Gastroesophageal sphincter (tissue), 4 donors: ENCODE measurements around the gene OR4F6. TPM values are rescaled to one million over a fixed set of nuclear protein-coding genes. Genes with fewer than 3 reads are reported as not detected.
"Not testable (repeated sequence)": the region's sequence is repeated elsewhere in the genome, so short reads cannot be mapped to it uniquely, and the experiment has no call there.

Source experiments
- ATAC-seq: fragments of 150-250 bp; one replicate; pipeline ENCODE4 v1.9.1; 2016; ENCODE audit warnings: mild to moderate bottlenecking, moderate library complexity
- H3K27ac ChIP-seq, 4 donors: fragments of 200-600 bp; sonication (generic) in 3 of 4; 1 replicate in 3 of 4; 2 replicates in 1 of 4; pipeline ENCODE4 v1.5.1; 2016 to 2019
- H3K27me3 ChIP-seq: fragments of 200-600 bp; sonication (generic); one replicate; pipeline ENCODE4 v1.5.1; 2019
- H3K36me3 ChIP-seq, 2 donors: fragments of 200-600 bp; sonication (generic); one replicate each; pipeline ENCODE4 v1.5.1; 2019; ENCODE audit warnings: control low read depth in 1 of 2
- H3K4me1 ChIP-seq, 3 donors: fragments of 200-600 bp; sonication (generic); 1 replicate in 2 of 3; 2 replicates in 1 of 3; pipeline ENCODE4 v1.5.1; 2016 to 2019; ENCODE audit warnings: control low read depth in 2 of 3
- H3K4me3 ChIP-seq, 2 donors: fragments of 200-600 bp; sonication (generic); one replicate each; pipeline ENCODE4 v1.5.1; 2019; ENCODE audit warnings: mild to moderate bottlenecking in 1 of 2, moderate library complexity in 1 of 2
- H3K9me3 ChIP-seq, 3 donors: fragments of 200-600 bp; sonication (generic); one replicate each; pipeline ENCODE4 v1.5.1; 2017 to 2019; ENCODE audit warnings: control low read depth in 2 of 3
- EP300 ChIP-seq: sonication (generic); formaldehyde crosslinking; IDR thresholded peaks from one replicate; pipeline ENCODE4 v1.6.1; 2017; ENCODE audit warnings: antibody characterized with exemption, mild to moderate bottlenecking
- POLR2A ChIP-seq, 2 donors: fragments of 450-650 bp; IDR thresholded peaks; one replicate each; pipeline ENCODE4 v1.6.1; 2017; ENCODE audit warnings: antibody characterized with exemption in 2 of 2, mild to moderate bottlenecking in 2 of 2, moderate library complexity in 1 of 2
- POLR2AphosphoS5 ChIP-seq: sonication (generic); formaldehyde crosslinking; IDR thresholded peaks from one replicate; pipeline ENCODE4 v1.6.1; 2017; ENCODE audit warnings: antibody characterized with exemption
- WGBS, 2 donors: methylation state at CpG; one replicate each; pipeline ENCODE4 v1.1.5; 2018; ENCODE audit warnings: low coverage in 1 of 2; 5-methylcytosine and 5-hydroxymethylcytosine counted together
- total RNA-seq, 4 donors: library from RNA; depleted of rRNA; stranded (reverse); fragments of >200 nt; gene quantifications; one replicate each; pipeline ENCODE4 v1.1.0, GENCODE V29; 2016
- TF ChIP-seq, protein P1 (sequence below), 4 experiments: fragments of 200-600 bp in 2 of 4; fragments of 450-650 bp in 2 of 4; sonication (generic) in 1 of 4; IDR thresholded peaks; one replicate each; pipeline ENCODE4 v1.5.1; 2017 to 2019; ENCODE audit warnings: antibody characterized with exemption in 4 of 4, mild to moderate bottlenecking in 2 of 4, moderate library complexity in 2 of 4

OR4F6 gene
- total RNA-seq, 4 donors from 2014 or later, result not detected

DNA sequence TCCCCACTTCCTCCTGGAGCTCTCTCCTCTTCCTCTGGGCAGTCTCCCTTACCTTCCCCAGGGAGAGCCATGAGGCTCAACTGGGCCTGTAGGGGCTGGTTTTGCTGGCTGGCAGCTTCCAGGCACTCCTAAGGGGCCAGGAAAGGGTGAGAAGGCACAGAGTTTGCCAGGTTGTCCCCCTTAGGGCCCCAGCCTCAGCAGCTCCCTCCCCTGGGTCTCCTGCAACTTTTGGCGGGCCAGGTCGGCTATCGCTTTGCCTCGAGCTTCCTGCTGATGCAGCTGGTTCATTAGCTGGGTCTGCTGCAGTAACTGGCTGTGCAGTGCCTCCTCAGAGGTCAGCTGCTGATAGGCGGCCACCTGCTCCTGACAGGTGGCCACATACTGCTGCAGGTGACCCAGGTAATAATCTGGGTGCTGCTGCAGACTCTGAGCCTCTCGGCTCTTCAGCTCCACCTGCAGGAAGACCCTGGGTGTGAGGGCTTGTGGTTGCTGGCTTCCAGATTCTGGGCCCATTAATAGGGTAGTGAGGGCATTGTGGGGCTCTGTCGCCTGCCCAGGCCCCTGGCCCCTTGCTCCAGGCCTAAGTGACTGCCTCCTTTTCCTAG lies 29.7 kb upstream of the OR4F6 start:
- Histone ChIP-seq H3K27ac (no peak overlapping the region), H3K27me3 (peaks cover 11% of the 10 kb centered on the region), H3K4me1 (no peaks in the 10 kb centered on the region), H3K36me3 (peaks cover 0 to 6% of the 10 kb centered on the region in 2 donors), H3K9me3 (no peaks in the 10 kb centered on the region), H3K4me3 (no peak overlapping the region)
- no peak for TF ChIP-seq EP300
- TF ChIP-seq, protein P1, sequence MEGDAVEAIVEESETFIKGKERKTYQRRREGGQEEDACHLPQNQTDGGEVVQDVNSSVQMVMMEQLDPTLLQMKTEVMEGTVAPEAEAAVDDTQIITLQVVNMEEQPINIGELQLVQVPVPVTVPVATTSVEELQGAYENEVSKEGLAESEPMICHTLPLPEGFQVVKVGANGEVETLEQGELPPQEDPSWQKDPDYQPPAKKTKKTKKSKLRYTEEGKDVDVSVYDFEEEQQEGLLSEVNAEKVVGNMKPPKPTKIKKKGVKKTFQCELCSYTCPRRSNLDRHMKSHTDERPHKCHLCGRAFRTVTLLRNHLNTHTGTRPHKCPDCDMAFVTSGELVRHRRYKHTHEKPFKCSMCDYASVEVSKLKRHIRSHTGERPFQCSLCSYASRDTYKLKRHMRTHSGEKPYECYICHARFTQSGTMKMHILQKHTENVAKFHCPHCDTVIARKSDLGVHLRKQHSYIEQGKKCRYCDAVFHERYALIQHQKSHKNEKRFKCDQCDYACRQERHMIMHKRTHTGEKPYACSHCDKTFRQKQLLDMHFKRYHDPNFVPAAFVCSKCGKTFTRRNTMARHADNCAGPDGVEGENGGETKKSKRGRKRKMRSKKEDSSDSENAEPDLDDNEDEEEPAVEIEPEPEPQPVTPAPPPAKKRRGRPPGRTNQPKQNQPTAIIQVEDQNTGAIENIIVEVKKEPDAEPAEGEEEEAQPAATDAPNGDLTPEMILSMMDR (IDR thresholded peaks at IDR 0.05), result no peak
- TF ChIP-seq POLR2A (IDR thresholded peaks at IDR 0.05), result no peak
- no peak for TF ChIP-seq POLR2AphosphoS5
- no peak for ATAC-seq
- WGBS, 2 donors, result 40% methylated on average over 1 to 2 of the region's 7 CpGs

DNA sequence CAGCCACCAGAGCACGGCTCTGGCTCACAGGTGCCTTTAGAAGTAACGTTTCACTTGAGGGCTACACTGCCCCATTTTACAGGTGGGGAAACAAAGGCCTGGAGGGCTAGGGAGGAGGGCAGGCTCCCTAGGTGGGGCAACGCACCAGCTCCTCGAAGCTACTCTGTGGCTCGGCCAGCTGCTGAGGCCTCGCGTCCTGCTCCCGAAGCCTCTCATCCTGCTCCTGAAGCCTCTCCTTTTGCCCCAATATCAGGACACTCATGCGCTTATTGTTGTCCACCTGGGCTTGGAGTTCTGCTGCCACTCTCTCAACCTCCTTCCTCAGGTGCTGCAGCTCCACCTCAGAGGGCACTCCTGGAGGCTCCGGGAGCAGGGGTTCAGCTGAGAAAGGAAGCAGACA lies 28.2 kb upstream of the OR4F6 start:
- Histone ChIP-seq H3K9me3 (no peaks in the 10 kb centered on the region), H3K36me3 (peaks cover 0 to 6% of the 10 kb centered on the region in 2 donors), H3K4me1 (no peaks in the 10 kb centered on the region), H3K27ac (no peak overlapping the region), H3K27me3 (peaks cover 18% of the 10 kb centered on the region), H3K4me3 (no peak overlapping the region)
- TF ChIP-seq POLR2AphosphoS5 (no peak), POLR2A (IDR thresholded peaks at IDR 0.05) (no peak), EP300 (no peak)
- TF ChIP-seq, protein P1 (IDR thresholded peaks at IDR 0.05), result no peak
- WGBS, 2 donors, result no CpG with 5 or more reads among the region's 10 CpGs
- no peak for ATAC-seq

GRCh38 chr15:101778576-101778975 lies 24.7 kb upstream of the OR4F6 start:
- not testable (repeated sequence) for H3K36me3 ChIP-seq, H3K9me3 ChIP-seq, ATAC-seq, H3K4me3 ChIP-seq, H3K27ac ChIP-seq, H3K4me1 ChIP-seq
- 81 to 100% methylated on average over 1 to 4 of the region's 10 CpGs for WGBS, 2 donors
- H3K27me3 ChIP-seq, result peaks cover 18% of the 10 kb centered on the region

DNA sequence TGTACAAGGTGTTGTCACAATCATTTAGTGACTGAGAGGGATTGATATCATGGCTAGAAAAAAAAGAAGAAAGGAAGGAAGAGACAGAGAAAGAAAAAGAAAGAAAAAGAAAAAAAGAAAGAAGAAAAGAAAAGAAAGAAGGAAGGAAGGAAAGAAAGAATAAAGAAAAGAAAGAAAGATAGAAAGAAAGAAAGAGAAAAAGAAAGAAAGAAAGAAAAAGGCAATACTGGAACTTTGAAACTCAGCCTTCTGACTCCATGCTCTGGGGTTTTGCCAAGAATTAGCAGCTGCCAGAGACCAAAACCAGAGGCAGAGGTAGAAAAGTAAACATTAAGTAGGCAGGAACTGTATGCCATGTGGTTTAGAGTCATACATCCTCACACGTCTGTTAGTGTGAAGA lies 23.1 kb upstream of the OR4F6 start:
- not testable (repeated sequence) for H3K27ac ChIP-seq, ATAC-seq, H3K9me3 ChIP-seq, H3K36me3 ChIP-seq, H3K4me3 ChIP-seq, H3K4me1 ChIP-seq
- peaks cover 18% of the 10 kb centered on the region for H3K27me3 ChIP-seq
- WGBS, 2 donors, result 13% methylated on average over 1 of the region's 1 CpG; no CpG with 5 or more reads in 1 of the 2 donors

DNA sequence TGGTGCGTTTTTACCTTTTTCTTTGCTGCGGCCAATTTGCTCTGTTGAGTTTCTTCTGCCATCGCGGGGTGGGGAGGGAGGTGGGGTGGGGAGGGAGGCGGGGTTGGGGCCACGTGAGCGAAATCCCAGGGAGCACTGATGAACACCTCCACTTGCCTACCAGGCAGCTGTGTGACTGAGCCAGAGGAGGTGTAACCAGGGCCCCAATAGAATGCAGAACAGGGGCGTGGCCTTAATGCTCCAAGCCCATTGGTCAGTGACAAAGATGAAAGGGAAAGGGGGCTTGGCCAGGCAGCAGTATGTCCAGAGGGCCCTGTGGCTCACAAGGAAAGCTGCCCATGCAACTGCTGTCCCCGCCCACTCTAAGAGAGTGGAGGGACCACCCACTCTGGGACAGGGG lies 21.4 kb upstream of the OR4F6 start:
- TF ChIP-seq POLR2AphosphoS5, result no peak
- TF ChIP-seq, protein P1 (IDR thresholded peaks at IDR 0.05), result no peak
- TF ChIP-seq EP300, result no peak
- TF ChIP-seq POLR2A (IDR thresholded peaks at IDR 0.05), result no peak
- Histone ChIP-seq H3K4me3 (no peak overlapping the region), H3K36me3 (no peaks in the 10 kb centered on the region), H3K27ac (no peak overlapping the region), H3K27me3 (peaks cover 18% of the 10 kb centered on the region), H3K9me3 (no peaks in the 10 kb centered on the region), H3K4me1 (no peaks in the 10 kb centered on the region)
- no peak for ATAC-seq
- WGBS, 2 donors, result 100% methylated on average over 2 of the region's 9 CpGs; no CpG with 5 or more reads in 1 of the 2 donors

GRCh38 chr15:101784644-101785043 lies 18.7 kb upstream of the OR4F6 start:
- no peaks in the 10 kb centered on the region for H3K9me3 ChIP-seq
- H3K4me1 ChIP-seq, result no peaks in the 10 kb centered on the region
- no peak for ATAC-seq
- H3K27me3 ChIP-seq, result no peaks in the 10 kb centered on the region
- H3K4me3 ChIP-seq, result no peak overlapping the region
- H3K27ac ChIP-seq, result no peak overlapping the region
- 22 to 58% methylated on average over 2 of the region's 2 CpGs for WGBS, 2 donors
- H3K36me3 ChIP-seq, result no peaks in the 10 kb centered on the region
- TF ChIP-seq, protein P1 (IDR thresholded peaks at IDR 0.05), result no peak
- TF ChIP-seq POLR2AphosphoS5 (no peak), POLR2A (IDR thresholded peaks at IDR 0.05) (no peak)

DNA sequence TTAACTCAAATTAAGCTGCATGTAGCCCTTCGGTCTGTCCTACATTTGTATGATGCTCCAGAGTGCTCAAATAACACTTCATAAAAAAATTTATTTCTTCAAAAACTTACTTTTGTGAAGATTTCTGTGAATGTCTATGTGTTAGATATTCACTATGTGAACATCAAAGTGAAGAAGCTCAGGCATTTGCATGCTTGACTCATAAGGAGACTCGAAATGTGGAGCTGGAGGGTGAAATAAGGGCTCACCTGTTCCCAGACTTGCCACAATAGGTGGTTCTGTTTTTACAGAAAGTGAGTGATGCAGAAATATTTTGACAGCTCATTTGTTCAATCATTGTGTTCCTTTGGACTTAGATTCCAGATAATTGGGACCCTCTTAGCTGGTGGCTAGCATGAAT lies 16.9 kb upstream of the OR4F6 start:
- H3K36me3 ChIP-seq, H3K27ac ChIP-seq, H3K9me3 ChIP-seq, ATAC-seq, H3K4me3 ChIP-seq, H3K4me1 ChIP-seq, H3K27me3 ChIP-seq: not testable (repeated sequence)
- 68 to 69% methylated on average over 2 of the region's 2 CpGs for WGBS, 2 donors

DNA sequence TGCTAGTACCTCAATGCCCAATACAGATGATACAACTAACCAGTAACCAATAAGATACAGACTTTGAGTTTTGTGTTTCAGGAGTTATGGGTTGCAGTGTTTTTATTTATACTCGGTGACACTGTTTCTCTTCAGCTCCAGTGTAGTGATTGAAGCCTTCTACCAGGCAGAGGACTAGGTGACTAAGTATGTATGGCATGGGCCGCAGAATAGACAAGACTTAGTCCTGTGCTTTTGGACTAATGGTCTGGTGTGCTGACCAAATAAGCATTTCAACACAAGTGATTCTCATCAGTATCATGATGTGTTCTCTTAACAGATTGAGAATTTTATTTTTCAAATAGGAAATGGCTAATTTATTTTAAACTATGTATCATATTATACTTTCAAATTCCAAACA lies 15.3 kb upstream of the OR4F6 start:
- H3K4me3 ChIP-seq, H3K36me3 ChIP-seq, H3K27me3 ChIP-seq, ATAC-seq, H3K4me1 ChIP-seq, H3K27ac ChIP-seq, H3K9me3 ChIP-seq: not testable (repeated sequence)
- 66 to 72% methylated on average over 2 of the region's 2 CpGs for WGBS, 2 donors
